ENCODE data around the gene PMPCA. TPM values are rescaled to one million over a fixed set of nuclear protein-coding genes. Genes with fewer than 3 reads are reported as not detected.

Gene PMPCA
- total and polyA plus RNA-seq, 2 donors (not counting 1 experiment from before 2014, with no cell fraction given), result 26.4 to 70.2 TPM

DNA sequence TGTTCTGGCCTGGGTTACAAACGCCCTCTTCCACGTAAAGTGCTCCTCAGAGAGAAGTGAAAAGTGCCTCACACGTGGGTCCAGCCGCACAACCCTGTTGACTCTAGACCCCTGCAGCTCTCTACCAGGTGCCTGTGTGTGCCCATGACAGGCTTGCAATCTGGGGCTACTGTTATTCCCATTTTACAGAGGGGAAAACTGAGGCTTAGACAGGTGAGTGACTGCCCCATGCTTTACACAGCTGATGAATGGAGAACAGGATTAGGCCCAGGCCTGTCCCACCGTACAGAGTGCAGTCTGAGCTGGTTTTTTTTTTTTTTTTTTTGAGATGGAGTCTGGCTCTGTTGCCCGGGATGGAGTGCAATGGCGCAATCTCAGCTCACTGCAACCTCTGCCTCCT is 35.3 kb downstream of the PMPCA start:
- no peak for DNase-seq (ENCODE audit: low read depth in 2 of 2)
- no peak overlapping the region for H3K9ac ChIP-seq (ENCODE audit: insufficient read depth, low read length)
- H3K9me3 ChIP-seq (ENCODE audit: control insufficient read depth, insufficient read depth, low read depth, low read length), result no peaks in the 10 kb centered on the region
- no peak for TF ChIP-seq EZH2 (IDR thresholded peaks at IDR 0.05; ENCODE audit: low read length, missing control alignments)
- TF ChIP-seq, protein P1, sequence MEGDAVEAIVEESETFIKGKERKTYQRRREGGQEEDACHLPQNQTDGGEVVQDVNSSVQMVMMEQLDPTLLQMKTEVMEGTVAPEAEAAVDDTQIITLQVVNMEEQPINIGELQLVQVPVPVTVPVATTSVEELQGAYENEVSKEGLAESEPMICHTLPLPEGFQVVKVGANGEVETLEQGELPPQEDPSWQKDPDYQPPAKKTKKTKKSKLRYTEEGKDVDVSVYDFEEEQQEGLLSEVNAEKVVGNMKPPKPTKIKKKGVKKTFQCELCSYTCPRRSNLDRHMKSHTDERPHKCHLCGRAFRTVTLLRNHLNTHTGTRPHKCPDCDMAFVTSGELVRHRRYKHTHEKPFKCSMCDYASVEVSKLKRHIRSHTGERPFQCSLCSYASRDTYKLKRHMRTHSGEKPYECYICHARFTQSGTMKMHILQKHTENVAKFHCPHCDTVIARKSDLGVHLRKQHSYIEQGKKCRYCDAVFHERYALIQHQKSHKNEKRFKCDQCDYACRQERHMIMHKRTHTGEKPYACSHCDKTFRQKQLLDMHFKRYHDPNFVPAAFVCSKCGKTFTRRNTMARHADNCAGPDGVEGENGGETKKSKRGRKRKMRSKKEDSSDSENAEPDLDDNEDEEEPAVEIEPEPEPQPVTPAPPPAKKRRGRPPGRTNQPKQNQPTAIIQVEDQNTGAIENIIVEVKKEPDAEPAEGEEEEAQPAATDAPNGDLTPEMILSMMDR (conservative IDR thresholded peaks at IDR 0.05 in 1 of 2, IDR thresholded peaks at IDR 0.05 in 1 of 2; ENCODE audit: low read depth in 1 of 2, low read length in 2 of 2), result no peak
- peaks cover 37% of the 10 kb centered on the region for H3K36me3 ChIP-seq (ENCODE audit: control insufficient read depth, insufficient read depth, low read length)
- no peak overlapping the region for H2AFZ ChIP-seq (ENCODE audit: low read length)
- no peak overlapping the region for H3K4me3 ChIP-seq (replicated peaks in 1 of 4; ENCODE audit: control extremely low read depth in 1 of 4, insufficient read depth in 1 of 4, low read depth in 3 of 4, low read length in 4 of 4)
- no peak overlapping the region for H3K4me2 ChIP-seq (ENCODE audit: extremely low read depth, insufficient read depth, low read length)
- no peaks in the 10 kb centered on the region for H3K79me2 ChIP-seq (ENCODE audit: control insufficient read depth, insufficient read depth, low read length)
- no peaks in the 10 kb centered on the region for H3K27me3 ChIP-seq (ENCODE audit: control insufficient read depth, insufficient read depth, low read length)
- no peaks in the 10 kb centered on the region for H3K4me1 ChIP-seq (ENCODE audit: control insufficient read depth, extremely low read depth, insufficient read depth, low read length)
- H4K20me1 ChIP-seq (ENCODE audit: control insufficient read depth, extremely low read depth, insufficient read depth, low read length), result no peaks in the 10 kb centered on the region
- H3K27ac ChIP-seq (ENCODE audit: insufficient read depth, low read length), result no peak overlapping the region

DNA sequence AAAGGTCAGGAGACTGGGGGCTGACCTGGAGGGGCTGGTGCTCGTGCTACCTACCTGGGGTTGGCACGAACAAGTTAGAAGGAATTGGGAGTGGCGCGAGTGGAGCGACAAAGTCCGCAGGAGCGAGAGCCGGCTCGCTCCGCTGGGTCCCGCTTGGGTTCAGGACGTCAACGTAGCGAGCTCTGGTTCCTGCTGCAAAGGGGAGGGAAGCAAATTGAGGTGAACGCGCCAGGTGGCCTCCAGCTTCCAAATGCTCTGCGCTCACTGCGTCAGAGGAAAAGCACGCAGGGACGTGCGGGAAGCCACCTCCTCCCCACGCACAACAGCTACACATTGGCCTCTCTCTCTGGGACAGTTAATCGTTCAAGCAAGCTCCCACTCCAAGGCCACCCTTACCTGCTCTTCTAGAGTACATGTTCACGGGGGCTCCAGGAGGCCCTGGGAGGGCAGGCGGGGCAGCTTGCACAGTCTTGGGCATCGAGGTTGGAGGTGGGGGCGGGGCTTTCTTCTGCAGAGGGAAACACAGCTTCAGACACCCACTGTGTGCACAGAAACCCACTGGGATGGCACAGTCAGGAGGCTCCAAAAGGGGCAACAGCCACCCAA is 36.8 kb downstream of the PMPCA start:
- Histone ChIP-seq H3K36me3 (ENCODE audit: control insufficient read depth, insufficient read depth, low read length) (peaks cover 35% of the 10 kb centered on the region), H2AFZ (ENCODE audit: low read length) (no peak overlapping the region), H3K9ac (ENCODE audit: insufficient read depth, low read length) (no peak overlapping the region), H3K4me2 (ENCODE audit: extremely low read depth, insufficient read depth, low read length) (no peak overlapping the region), H3K79me2 (ENCODE audit: control insufficient read depth, insufficient read depth, low read length) (no peaks in the 10 kb centered on the region), H3K27me3 (ENCODE audit: control insufficient read depth, insufficient read depth, low read length) (no peaks in the 10 kb centered on the region), H3K27ac (ENCODE audit: insufficient read depth, low read length) (no peak overlapping the region), H3K4me1 (ENCODE audit: control insufficient read depth, extremely low read depth, insufficient read depth, low read length) (no peaks in the 10 kb centered on the region), H4K20me1 (ENCODE audit: control insufficient read depth, extremely low read depth, insufficient read depth, low read length) (no peaks in the 10 kb centered on the region), H3K9me3 (ENCODE audit: control insufficient read depth, insufficient read depth, low read depth, low read length) (no peaks in the 10 kb centered on the region), H3K4me3 (replicated peaks in 1 of 4; ENCODE audit: control extremely low read depth in 1 of 4, insufficient read depth in 1 of 4, low read depth in 3 of 4, low read length in 4 of 4) (no peak overlapping the region)
- DNase-seq (ENCODE audit: low read depth in 2 of 2), result no peak
- no peak for TF ChIP-seq EZH2 (IDR thresholded peaks at IDR 0.05; ENCODE audit: low read length, missing control alignments)
- TF ChIP-seq, protein P1 (conservative IDR thresholded peaks at IDR 0.05 in 1 of 2, IDR thresholded peaks at IDR 0.05 in 1 of 2; ENCODE audit: low read depth in 1 of 2, low read length in 2 of 2), result no peak

GRCh38 chr9:136448655-136449054 is 38.2 kb downstream of the PMPCA start:
- no peaks in the 10 kb centered on the region for H3K79me2 ChIP-seq (ENCODE audit: control insufficient read depth, insufficient read depth, low read length)
- no peaks in the 10 kb centered on the region for H3K27me3 ChIP-seq (ENCODE audit: control insufficient read depth, insufficient read depth, low read length)
- H3K27ac ChIP-seq (ENCODE audit: insufficient read depth, low read length), result no peak overlapping the region
- no peak overlapping the region for H3K4me3 ChIP-seq (replicated peaks in 1 of 4; ENCODE audit: control extremely low read depth in 1 of 4, insufficient read depth in 1 of 4, low read depth in 3 of 4, low read length in 4 of 4)
- DNase-seq (ENCODE audit: low read depth in 2 of 2), result no peak
- no peak overlapping the region for H3K4me2 ChIP-seq (ENCODE audit: extremely low read depth, insufficient read depth, low read length)
- no peak for TF ChIP-seq EZH2 (IDR thresholded peaks at IDR 0.05; ENCODE audit: low read length, missing control alignments)
- TF ChIP-seq, protein P1 (conservative IDR thresholded peaks at IDR 0.05 in 1 of 2, IDR thresholded peaks at IDR 0.05 in 1 of 2; ENCODE audit: low read depth in 1 of 2, low read length in 2 of 2), result no peak
- peaks cover 31% of the 10 kb centered on the region for H3K36me3 ChIP-seq (ENCODE audit: control insufficient read depth, insufficient read depth, low read length)
- no peak overlapping the region for H2AFZ ChIP-seq (ENCODE audit: low read length)
- no peaks in the 10 kb centered on the region for H3K4me1 ChIP-seq (ENCODE audit: control insufficient read depth, extremely low read depth, insufficient read depth, low read length)
- no peak overlapping the region for H3K9ac ChIP-seq (ENCODE audit: insufficient read depth, low read length)
- no peaks in the 10 kb centered on the region for H3K9me3 ChIP-seq (ENCODE audit: control insufficient read depth, insufficient read depth, low read depth, low read length)
- H4K20me1 ChIP-seq (ENCODE audit: control insufficient read depth, extremely low read depth, insufficient read depth, low read length), result no peaks in the 10 kb centered on the region
